Activated CD4-positive, alpha-beta memory T cell treated with anti-CD3 and anti-CD28 coated beads for 36 hours (primary cell): ENCODE measurements around the gene SNRPD2. TPM values are rescaled to one million over a fixed set of nuclear protein-coding genes. Genes with fewer than 3 reads are reported as not detected.
"Not testable (repeated sequence)": the region's sequence is repeated elsewhere in the genome, so short reads cannot be mapped to it uniquely, and the experiment has no call there.

Source experiments
- CTCF ChIA-PET: fragments of 350-600 bp; sonication (Branson Sonifier 250); formaldehyde crosslinking; loops from one replicate; lab custom pipeline; 2021; ENCODE audit warnings: antibody characterized with exemption, inconsistent platforms; lab: Charles Lee
- POLR2A ChIA-PET: fragments of 350-600 bp; sonication (Branson Sonifier 250); formaldehyde crosslinking; loops from one replicate; lab custom pipeline; 2021; ENCODE audit warnings: antibody characterized with exemption; lab: Charles Lee
- DNase-seq: peaks from one replicate; pipeline ENCODE4 v3.0.0-alpha.2; 2020
- H3K27ac Mint-ChIP-seq: one replicate; pipeline ENCODE4 v1.8.0; 2021; ENCODE audit warnings: mixed read lengths
- H3K27me3 Mint-ChIP-seq: one replicate; pipeline ENCODE4 v1.8.0; 2021; ENCODE audit warnings: mixed read lengths
- H3K36me3 Mint-ChIP-seq: one replicate; pipeline ENCODE4 v1.8.0; 2021; ENCODE audit warnings: mixed read lengths
- H3K4me1 Mint-ChIP-seq: one replicate; pipeline ENCODE4 v1.8.0; 2021; ENCODE audit warnings: low read depth, mixed read lengths
- H3K4me3 Mint-ChIP-seq: one replicate; pipeline ENCODE4 v1.8.0; 2021; ENCODE audit warnings: mild to moderate bottlenecking, mixed read lengths
- H3K9me3 Mint-ChIP-seq: one replicate; pipeline ENCODE4 v1.8.0; 2021; ENCODE audit warnings: mixed read lengths
- intact Hi-C: fragments of 100-400 bp; cut with micrococcal nuclease; formaldehyde crosslinking; loops from one replicate; pipeline ENCODE4 v1.15.1; 2023
- total RNA-seq, 2 experiments: library from RNA; stranded (reverse); gene quantifications; one replicate each; pipeline ENCODE4 v1.2.3, GENCODE V29; 2021

The SNRPD2 gene
- total RNA-seq, 2 experiments from 2014 or later: 789 TPM

DNA sequence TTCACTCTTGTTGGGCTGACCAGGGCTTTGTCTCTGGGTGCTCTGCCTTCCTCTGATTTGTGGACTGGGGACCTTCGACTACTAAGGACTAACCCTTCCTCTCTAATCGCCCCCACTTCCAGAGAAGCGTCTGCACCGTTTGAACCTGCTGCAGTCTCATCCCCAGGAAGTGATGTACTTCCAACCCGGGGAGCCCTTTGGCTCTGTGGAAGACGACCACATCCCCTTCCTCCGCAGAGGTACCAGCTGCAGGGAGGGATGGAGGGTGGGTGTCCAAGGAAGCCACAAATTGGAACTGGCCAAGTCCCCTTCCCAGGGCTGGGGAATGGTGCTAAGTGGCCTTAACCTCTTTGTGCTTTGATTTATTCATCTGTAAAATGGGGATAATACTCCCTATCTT, 9.9 kb upstream of the SNRPD2 start:
- no peaks in the 10 kb centered on the region for H3K9me3 Mint-ChIP-seq
- H3K4me3 Mint-ChIP-seq: no peak overlapping the region
- peaks cover 6% of the 10 kb centered on the region for H3K4me1 Mint-ChIP-seq
- no peak overlapping the region for H3K27ac Mint-ChIP-seq
- peaks cover 20% of the 10 kb centered on the region for H3K36me3 Mint-ChIP-seq
- DNase-seq: no peak
- POLR2A ChIA-PET: no interaction called here
- CTCF ChIA-PET: interaction anchor here (2.8 kb wide), 1 partner anchor 9 kb away, joined by 10 read pairs; the partner anchor contains the start of genes QPCTL and SNRPD2
- no peaks in the 10 kb centered on the region for H3K27me3 Mint-ChIP-seq
- intact Hi-C loops: no loop called here

DNA sequence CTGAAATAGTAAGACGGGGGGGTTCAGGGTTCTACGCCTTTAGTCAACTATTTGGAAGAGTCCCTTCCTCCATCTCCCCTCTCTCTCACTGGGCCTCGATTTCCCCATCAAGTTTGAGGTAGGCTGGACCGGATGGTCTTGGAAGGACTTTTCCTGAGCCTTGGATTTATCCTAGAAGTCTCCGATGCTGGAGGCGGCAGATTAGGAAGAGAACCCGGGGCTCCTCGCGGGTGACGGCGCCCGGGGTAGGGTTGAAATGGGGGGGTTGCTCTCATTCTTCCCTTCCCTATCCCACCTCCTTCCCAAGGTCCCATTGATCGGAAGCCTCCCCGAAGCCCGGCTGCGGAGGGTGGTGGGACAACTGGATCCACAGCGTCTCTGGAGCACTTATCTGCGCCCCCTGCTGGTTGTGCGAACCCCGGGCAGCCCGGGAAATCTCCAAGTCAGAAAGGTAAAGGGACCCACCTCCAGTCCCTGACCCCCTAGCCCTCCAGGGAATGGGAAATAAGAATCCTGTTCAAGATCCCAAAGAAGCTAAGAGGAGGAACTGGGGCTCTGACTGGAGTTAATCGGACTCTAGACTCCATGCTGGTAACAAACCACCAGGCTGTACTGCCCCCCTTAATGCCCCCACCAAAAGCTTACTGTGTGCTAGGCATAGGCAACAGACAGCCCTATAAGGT, 1.5 kb upstream of the SNRPD2 start:
- intact Hi-C loops: loop anchor here (5.0 kb wide), 3 partner anchors 81 to 186 kb away; partner anchors contain the start of gene VASP
- H3K27me3 Mint-ChIP-seq: no peaks in the 10 kb centered on the region
- H3K36me3 Mint-ChIP-seq: peaks cover 34% of the 10 kb centered on the region
- peak overlapping the region; percentile 94 for H3K27ac Mint-ChIP-seq
- ChIA-PET POLR2A (interaction anchor here (0.6 to 4.1 kb wide), 8 partner anchors 11 to 1244 kb away, joined by 3 to 31 read pairs (median 7); partner anchors contain the start of gene FBXO46), CTCF (interaction anchor here (0.7 to 7.3 kb wide), 39 partner anchors 8 to 968 kb away, joined by 3 to 77 read pairs (median 5); partner anchors contain the start of genes DACT3, EML2, FBXO46 and GIPR)
- H3K4me1 Mint-ChIP-seq: peaks cover 23% of the 10 kb centered on the region
- no peaks in the 10 kb centered on the region for H3K9me3 Mint-ChIP-seq
- peak; percentile 85 for DNase-seq
- H3K4me3 Mint-ChIP-seq: peak overlapping the region; percentile 97

DNA sequence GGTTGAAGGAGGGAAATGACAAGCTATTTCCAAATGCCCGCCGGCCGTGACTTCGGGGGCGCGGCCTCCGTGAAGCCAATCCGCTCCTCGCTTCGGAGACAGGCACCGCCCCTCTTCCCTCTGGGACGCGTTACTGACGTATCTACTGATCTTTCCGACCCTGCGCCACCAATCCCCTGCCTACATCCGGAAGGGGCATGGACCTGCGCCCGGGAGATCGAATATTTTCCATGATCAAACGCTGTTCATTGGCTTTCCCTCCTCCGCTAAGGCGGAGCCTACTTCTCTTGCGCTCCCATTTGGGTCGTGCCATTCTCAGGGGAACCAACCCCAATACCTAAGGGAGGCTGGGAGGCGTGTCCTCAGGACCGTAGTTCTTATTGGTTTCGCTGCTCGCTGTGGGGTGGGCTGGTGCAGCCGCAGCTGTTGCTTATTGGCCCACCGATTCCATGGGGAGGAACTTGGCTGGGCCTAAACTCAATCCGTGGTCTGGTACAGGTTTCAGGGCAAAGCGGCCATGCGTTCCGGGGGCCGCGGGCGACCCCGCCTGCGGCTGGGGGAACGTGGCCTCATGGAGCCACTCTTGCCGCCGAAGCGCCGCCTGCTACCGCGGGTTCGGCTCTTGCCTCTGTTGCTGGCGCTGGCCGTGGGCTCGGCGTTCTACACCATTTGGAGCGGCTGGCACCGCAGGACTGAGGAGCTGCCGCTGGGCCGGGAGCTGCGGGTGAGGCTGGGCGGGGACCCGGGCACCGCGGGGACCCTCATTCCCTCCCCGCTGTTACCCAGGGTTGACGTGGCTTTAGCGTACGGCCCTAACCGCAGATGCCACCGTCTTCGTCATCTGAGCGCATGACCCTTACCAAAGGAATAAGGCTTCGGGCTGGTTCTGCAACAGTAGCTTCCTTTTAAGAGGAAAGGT, 693 bp upstream of the SNRPD2 start, which contains the start of gene QPCTL:
TSS of gene QPCTL (plus strand) at position 480 of the 919 bp plus-strand sequence. CDS start at position 518, 38 bp downstream.
- Mint-ChIP-seq H3K27ac (peak within 1 kb of the TSS; percentile 94), H3K36me3 (peaks cover 38% of the 10 kb centered on the region), H3K4me1 (peaks cover 21% of the 10 kb centered on the region), H3K9me3 (no peaks in the 10 kb centered on the region), H3K27me3 (no peaks in the 10 kb centered on the region), H3K4me3 (peak within 1 kb of the TSS; percentile 97)
- intact Hi-C loops: loop anchor here (1.0 to 5.0 kb wide), 10 partner anchors 11 to 514 kb away; partner anchors contain the start of genes BLOC1S3, FBXO46, GIPR and OPA3
- DNase-seq: peak; percentile 99
- POLR2A ChIA-PET: interaction anchor here (0.6 to 4.1 kb wide), 17 partner anchors 11 to 1245 kb away, joined by 3 to 31 read pairs (median 4); partner anchors contain the start of genes FBXO46 and SIX5
- CTCF ChIA-PET: interaction anchor here (0.6 to 7.3 kb wide), 38 partner anchors 8 to 1098 kb away, joined by 3 to 77 read pairs (median 5); partner anchors contain the start of genes DACT3, EML2, FBXO46 and OPA3

DNA sequence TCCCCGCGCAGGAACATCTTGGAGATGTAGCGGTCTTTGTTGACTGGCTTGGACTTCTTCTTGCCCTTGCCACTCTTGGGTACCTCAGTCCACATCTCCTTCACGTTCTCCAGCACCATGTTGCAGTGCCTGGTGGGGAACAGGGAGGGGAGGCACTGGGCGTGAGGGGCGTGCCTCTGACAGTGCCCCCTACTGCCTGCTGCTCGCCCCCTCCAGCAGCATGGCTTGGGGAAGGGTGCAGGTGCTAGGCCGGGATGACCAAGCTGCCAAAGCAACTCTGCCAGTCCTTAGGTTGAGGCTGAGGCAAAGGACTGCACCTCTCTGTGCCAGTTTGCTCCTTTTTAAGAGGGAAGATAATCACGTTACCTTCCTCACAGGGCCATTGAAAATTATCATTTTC, 4.2 kb downstream of the SNRPD2 start:
- H3K36me3 Mint-ChIP-seq: peaks cover 45% of the 10 kb centered on the region
- no peaks in the 10 kb centered on the region for H3K9me3 Mint-ChIP-seq
- ChIA-PET POLR2A (no interaction called here), CTCF (interaction anchor here (0.6 to 0.9 kb wide), 2 partner anchors 8 to 10 kb away, joined by 3 to 4 read pairs; no protein-coding TSS in a partner anchor)
- no peak for DNase-seq
- no peak overlapping the region for H3K27ac Mint-ChIP-seq
- intact Hi-C loops: no loop called here
- no peak overlapping the region for H3K4me3 Mint-ChIP-seq
- no peaks in the 10 kb centered on the region for H3K27me3 Mint-ChIP-seq
- peaks cover 11% of the 10 kb centered on the region for H3K4me1 Mint-ChIP-seq

DNA sequence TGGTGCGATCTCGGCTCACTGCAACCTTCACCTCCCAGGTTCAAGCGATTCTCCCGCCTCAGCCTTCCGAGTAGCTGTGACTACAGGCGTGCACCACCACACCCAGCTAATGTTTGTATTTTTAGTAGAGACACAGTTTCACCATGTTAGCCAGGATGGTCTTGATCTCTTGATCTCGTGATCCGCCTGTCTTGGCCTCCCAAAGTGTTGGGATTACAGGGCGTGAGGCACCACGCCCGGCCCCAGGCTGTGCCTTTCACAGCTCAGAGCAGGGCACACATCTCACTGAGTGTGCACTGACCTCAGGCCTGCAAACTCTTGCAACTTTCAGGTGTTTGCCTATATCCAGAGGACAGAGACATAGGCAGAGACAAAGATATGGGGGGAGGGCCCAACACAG, 6.7 kb downstream of the SNRPD2 start:
- DNase-seq, H3K27ac Mint-ChIP-seq, H3K4me1 Mint-ChIP-seq, H3K4me3 Mint-ChIP-seq, H3K9me3 Mint-ChIP-seq, H3K27me3 Mint-ChIP-seq, intact Hi-C loops: not testable (repeated sequence)
- H3K36me3 Mint-ChIP-seq: peaks cover 42% of the 10 kb centered on the region
- CTCF ChIA-PET: interaction anchor here (1.0 kb wide), 1 partner anchor 18 kb away, joined by 3 read pairs; no protein-coding TSS in a partner anchor
- POLR2A ChIA-PET: interaction anchor here (1.5 kb wide), 1 partner anchor 32 kb away, joined by 3 read pairs; no protein-coding TSS in a partner anchor

DNA sequence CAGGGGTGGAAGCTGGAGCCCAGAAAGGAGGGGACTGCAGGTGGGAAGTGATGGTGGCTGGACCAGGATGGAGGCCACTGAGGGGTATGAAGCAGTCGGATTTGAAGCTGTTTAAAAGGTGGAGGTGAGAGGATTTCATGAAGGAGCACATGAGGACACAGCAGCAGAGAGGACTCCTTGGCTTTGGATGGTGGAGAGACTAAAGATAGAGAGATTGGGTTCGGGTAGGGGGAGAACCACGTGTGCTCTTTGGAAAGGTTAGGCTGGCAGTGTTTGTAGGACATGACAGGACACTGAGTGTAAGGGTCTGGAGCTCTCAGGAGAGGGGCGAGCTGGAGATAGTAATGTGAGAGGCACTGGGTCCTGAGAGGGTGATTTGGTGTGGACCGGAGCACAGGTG, 8.8 kb downstream of the SNRPD2 start:
- no peak for DNase-seq
- POLR2A ChIA-PET: interaction anchor here (0.6 kb wide), 1 partner anchor 13 kb away, joined by 3 read pairs; no protein-coding TSS in a partner anchor
- Mint-ChIP-seq H3K4me3 (no peak overlapping the region), H3K4me1 (peaks cover 12% of the 10 kb centered on the region), H3K9me3 (no peaks in the 10 kb centered on the region), H3K27me3 (no peaks in the 10 kb centered on the region), H3K36me3 (peaks cover 29% of the 10 kb centered on the region), H3K27ac (no peak overlapping the region)
- intact Hi-C loops: loop anchor here (5.0 kb wide), 1 partner anchor 34 kb away; no protein-coding TSS in a partner anchor
- CTCF ChIA-PET: interaction anchor here (1.5 to 8.3 kb wide), 3 partner anchors 10 to 244 kb away, joined by 3 to 77 read pairs (median 15); partner anchors contain the start of genes QPCTL, RTN2 and SNRPD2

DNA sequence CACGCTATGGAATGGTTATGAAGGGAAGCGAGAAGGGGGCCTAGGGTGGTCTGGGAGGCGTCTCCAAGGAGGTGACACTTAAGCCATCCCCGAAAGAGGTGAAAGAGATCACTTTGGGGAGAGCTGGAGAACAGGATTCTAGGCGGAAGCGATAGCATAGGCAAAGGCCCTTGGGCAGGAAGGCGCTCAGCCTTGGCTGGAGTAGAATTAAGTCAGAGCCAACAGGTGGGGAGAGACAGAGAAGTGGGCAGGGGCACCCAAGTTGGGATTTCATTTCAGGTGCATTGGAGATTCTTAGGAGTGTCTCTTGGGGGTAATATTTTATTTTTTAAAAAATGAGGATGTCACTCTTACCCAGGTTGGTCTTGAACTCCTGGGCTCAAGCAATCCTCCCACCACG, 9.6 kb downstream of the SNRPD2 start:
- H3K9me3 Mint-ChIP-seq: no peaks in the 10 kb centered on the region
- CTCF ChIA-PET: interaction anchor here (0.6 to 8.3 kb wide), 10 partner anchors 11 to 243 kb away, joined by 3 to 77 read pairs (median 5); partner anchors contain the start of genes FBXO46, GIPR, QPCTL and RTN2
- POLR2A ChIA-PET: interaction anchor here (1.5 kb wide), 1 partner anchor 10 kb away, joined by 6 read pairs; the partner anchor contains the start of genes QPCTL and SNRPD2
- DNase-seq: no peak
- intact Hi-C loops: loop anchor here (5.0 kb wide), 1 partner anchor 35 kb away; no protein-coding TSS in a partner anchor
- H3K36me3 Mint-ChIP-seq: peaks cover 21% of the 10 kb centered on the region
- H3K27ac Mint-ChIP-seq: no peak overlapping the region
- peaks cover 16% of the 10 kb centered on the region for H3K4me1 Mint-ChIP-seq
- peak overlapping the region; percentile 6 for H3K4me3 Mint-ChIP-seq
- H3K27me3 Mint-ChIP-seq: no peaks in the 10 kb centered on the region

DNA sequence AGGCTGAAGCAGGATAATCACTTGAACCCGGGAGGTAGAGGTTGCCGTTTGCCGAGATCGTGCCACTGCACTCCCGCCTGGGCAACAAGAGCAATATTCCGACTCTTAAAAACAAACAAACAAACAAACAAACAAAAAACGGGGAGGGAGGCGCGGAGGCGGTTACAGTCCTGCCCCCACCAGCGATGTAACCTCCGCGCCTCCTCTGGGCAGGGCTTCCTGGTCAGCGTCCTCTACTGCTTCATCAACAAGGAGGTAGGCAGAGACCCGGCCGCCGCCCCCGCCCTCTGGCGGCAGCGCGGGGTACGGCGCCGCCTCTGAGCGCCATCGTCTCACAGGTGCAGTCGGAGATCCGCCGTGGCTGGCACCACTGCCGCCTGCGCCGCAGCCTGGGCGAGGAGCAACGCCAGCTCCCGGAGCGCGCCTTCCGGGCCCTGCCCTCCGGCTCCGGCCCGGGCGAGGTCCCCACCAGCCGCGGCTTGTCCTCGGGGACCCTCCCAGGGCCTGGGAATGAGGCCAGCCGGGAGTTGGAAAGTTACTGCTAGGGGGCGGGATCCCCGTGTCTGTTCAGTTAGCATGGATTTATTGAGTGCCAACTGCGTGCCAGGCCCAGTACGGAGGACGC, 10.2 kb downstream of the SNRPD2 start:
- H3K36me3 Mint-ChIP-seq: peaks cover 17% of the 10 kb centered on the region
- POLR2A ChIA-PET: interaction anchor here (1.0 to 1.5 kb wide), 3 partner anchors 11 to 38 kb away, joined by 3 to 6 read pairs (median 3); partner anchors contain the start of genes QPCTL and SNRPD2

DNA sequence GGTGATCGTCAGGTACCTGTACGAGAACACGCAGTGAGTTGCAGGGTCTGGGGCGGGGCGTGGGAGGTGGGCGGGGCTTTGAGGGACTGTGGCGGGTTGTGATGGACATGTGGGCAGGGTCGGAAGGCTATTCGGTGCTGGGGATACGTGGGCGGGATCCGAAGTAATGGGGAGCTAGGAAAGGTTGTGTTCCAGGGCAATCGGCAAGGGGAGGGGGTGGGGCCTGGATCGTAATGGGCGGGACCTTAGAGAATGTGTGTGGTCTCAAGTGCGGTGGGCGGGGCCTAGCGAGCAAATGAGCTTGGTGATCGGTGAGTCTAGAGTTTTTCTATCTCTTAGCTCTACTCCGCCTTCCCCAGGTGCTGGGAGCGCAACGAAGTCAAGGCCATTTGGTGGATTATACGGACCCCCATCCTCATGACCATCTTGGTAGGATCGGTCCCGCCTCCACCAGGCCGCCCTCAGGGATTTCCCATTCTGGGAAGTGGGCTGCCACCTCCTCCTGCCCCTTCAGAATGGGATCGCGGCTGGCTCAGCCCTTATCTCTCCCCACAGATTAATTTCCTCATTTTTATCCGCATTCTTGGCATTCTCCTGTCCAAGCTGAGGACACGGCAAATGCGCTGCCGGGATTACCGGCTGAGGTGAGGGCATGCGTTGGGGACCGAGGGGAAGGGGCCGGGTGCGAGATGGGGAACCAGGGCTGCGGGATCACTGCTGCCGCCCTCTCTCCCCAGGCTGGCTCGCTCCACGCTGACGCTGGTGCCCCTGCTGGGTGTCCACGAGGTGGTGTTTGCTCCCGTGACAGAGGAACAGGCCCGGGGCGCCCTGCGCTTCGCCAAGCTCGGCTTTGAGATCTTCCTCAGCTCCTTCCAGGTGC, 14.2 kb downstream of the SNRPD2 start:
- peaks cover 2% of the 10 kb centered on the region for H3K36me3 Mint-ChIP-seq
- H3K4me3 Mint-ChIP-seq: peak overlapping the region; percentile 69
- H3K9me3 Mint-ChIP-seq: no peaks in the 10 kb centered on the region
- no peak overlapping the region for H3K27ac Mint-ChIP-seq
- H3K27me3 Mint-ChIP-seq: no peaks in the 10 kb centered on the region
- ChIA-PET POLR2A (interaction anchor here (0.6 to 2.2 kb wide), 7 partner anchors 9 to 149 kb away, joined by 3 to 8 read pairs (median 4); partner anchors contain the start of genes GIPR, QPCTL and SNRPD2), CTCF (interaction anchor here (0.6 to 8.3 kb wide), 11 partner anchors 10 to 238 kb away, joined by 3 to 77 read pairs (median 4); partner anchors contain the start of genes EML2, GIPR, QPCTL and SNRPD2)
- DNase-seq: peak; percentile 93
- intact Hi-C loops: loop anchor here (1.0 kb wide), 2 partner anchors 9 to 32 kb away; partner anchors contain the start of gene GIPR
- H3K4me1 Mint-ChIP-seq: peaks cover 20% of the 10 kb centered on the region

More for the DNA sequence above, 10.2 kb downstream of the SNRPD2 start:
- CTCF ChIA-PET: interaction anchor here (0.6 to 8.3 kb wide), 16 partner anchors 11 to 242 kb away, joined by 3 to 77 read pairs (median 4); partner anchors contain the start of genes FBXO46, GIPR, QPCTL and RTN2
- Mint-ChIP-seq H3K9me3 (no peaks in the 10 kb centered on the region), H3K27me3 (no peaks in the 10 kb centered on the region), H3K4me3 (peak overlapping the region; percentile 73), H3K4me1 (peaks cover 19% of the 10 kb centered on the region), H3K27ac (no peak overlapping the region)
- intact Hi-C loops: loop anchor here (1.0 to 5.0 kb wide), 2 partner anchors 11 to 36 kb away; partner anchors contain the start of gene QPCTL
- peak; percentile 93 for DNase-seq
